GM12878 (cell line): Measurements from ENCODE around the gene LARGE1. TPM values are rescaled to one million over a fixed set of nuclear protein-coding genes. Genes with fewer than 3 reads are reported as not detected.
A peak's percentile ranks its signal among the peaks of the same experiment; 100 is the strongest.

Experiments used
- ATF2 ChIP-seq: IDR thresholded peaks from 2 replicates; pipeline ENCODE4 v1.6.1; 2012; ENCODE audit warnings: low read length, inconsistent platforms
- CEBPB ChIP-seq, 2 experiments: fragments of 150-350 bp in 1 of 2; IDR thresholded peaks; 2 replicates each; pipeline ENCODE4 v1.6.1; 2012 to 2014; ENCODE audit warnings: low read depth in 2 of 2, low read length in 2 of 2, borderline replicate concordance in 1 of 2, inconsistent platforms in 1 of 2
- CHD1 ChIP-seq: IDR thresholded peaks from 2 replicates; pipeline ENCODE4 v1.6.1; 2012; ENCODE audit warnings: low read depth, low read length, improper control_type of control experiment
- CHD4 ChIP-seq: fragments of 200-600 bp; sonication (generic); IDR thresholded peaks from 2 replicates; pipeline ENCODE4 v1.6.1; 2016; ENCODE audit warnings: mild to moderate bottlenecking
- CUX1 ChIP-seq: IDR thresholded peaks from 2 replicates; pipeline ENCODE4 v1.6.1; 2012; ENCODE audit warnings: improper control_type of control experiment, low read depth, low read length; ENCODE audit not compliant: insufficient replicate concordance
- GATAD2B ChIP-seq: fragments of 450-650 bp; conservative IDR thresholded peaks from 2 replicates; pipeline ENCODE4 v1.6.1; 2017; ENCODE audit warnings: low read depth, mild to moderate bottlenecking, moderate library complexity
- IKZF2 ChIP-seq, 2 experiments: fragments of 450-650 bp; IDR thresholded peaks; 2 replicates each; pipeline ENCODE4 v1.6.1; 2017; ENCODE audit warnings: mild to moderate bottlenecking in 2 of 2, moderate library complexity in 2 of 2
- KDM1A ChIP-seq: fragments of 200-600 bp; sonication (generic); IDR thresholded peaks from 2 replicates; pipeline ENCODE4 v1.6.1; 2016; ENCODE audit warnings: borderline replicate concordance
- MEF2A ChIP-seq: IDR thresholded peaks from 2 replicates; pipeline ENCODE4 v1.6.1; 2011; ENCODE audit warnings: low read depth, mild to moderate bottlenecking, low read length, moderate library complexity; ENCODE audit not compliant: insufficient read depth
- NRF1 ChIP-seq: conservative IDR thresholded peaks from 2 replicates; pipeline ENCODE4 v1.6.1; 2011; ENCODE audit warnings: mild to moderate bottlenecking, low read depth, low read length, improper control_type of control experiment
- POU2F2 ChIP-seq: IDR thresholded peaks from 3 replicates; pipeline ENCODE4 v1.6.1; 2011; ENCODE audit warnings: low read depth, mild to moderate bottlenecking, low read length, borderline replicate concordance
- RBBP5 ChIP-seq: fragments of 200-600 bp; sonication (generic); conservative IDR thresholded peaks from 2 replicates; pipeline ENCODE4 v1.6.1; 2016
- REST ChIP-seq: IDR thresholded peaks from 2 replicates; pipeline ENCODE4 v1.6.1; 2012; ENCODE audit warnings: mild to moderate bottlenecking, low read depth, low read length
- RFX5 ChIP-seq: IDR thresholded peaks from 2 replicates; pipeline ENCODE4 v1.6.1; 2011; ENCODE audit warnings: low read depth, low read length, improper control_type of control experiment
- SIN3A ChIP-seq: IDR thresholded peaks from 2 replicates; pipeline ENCODE4 v1.6.1; 2012; ENCODE audit warnings: low read depth, low read length, improper control_type of control experiment
- SREBF1 ChIP-seq: IDR thresholded peaks from 2 replicates; pipeline ENCODE4 v1.6.1; 2012; ENCODE audit warnings: mild to moderate bottlenecking, low read length
- SREBF2 ChIP-seq: IDR thresholded peaks from 2 replicates; pipeline ENCODE4 v1.6.1; 2012; ENCODE audit warnings: mild to moderate bottlenecking, low read length
- TBL1XR1 ChIP-seq: IDR thresholded peaks from 2 replicates; pipeline ENCODE4 v1.6.1; 2012; ENCODE audit warnings: low read depth, low read length, improper control_type of control experiment
- ZNF384 ChIP-seq: IDR thresholded peaks from 2 replicates; pipeline ENCODE4 v1.6.1; 2012; ENCODE audit warnings: low read depth, mild to moderate bottlenecking, low read length, improper control_type of control experiment, borderline replicate concordance
- polyA plus RNA-seq, 11 experiments: library from polyadenylated mRNA; depleted of rRNA in 4 of 11; unstranded in 6 of 11; stranded (reverse) in 5 of 11; fragments of >200 nt; fragmentation: Nextera tagmentation in 4 of 11; fragmentation: Illumina TruSeq in 1 of 11; extraction: Ambion mirVana in 4 of 11; extraction: Trizol in 1 of 11; gene quantifications; 1 replicate in 1 of 11; 2 replicates in 10 of 11; pipeline versions ENCODE4 v1.2.1 to v1.2.3, GENCODE V29; 2011 to 2016; ENCODE audit warnings: inconsistent platforms in 2 of 11, missing spikeins in 2 of 11, low read depth in 1 of 11
- total RNA-seq, 4 experiments: library from RNA; depleted of rRNA in 3 of 4; stranded (reverse); fragments of >200 nt in 3 of 4; fragmentation: Illumina TruSeq in 1 of 4; extraction: Trizol in 1 of 4; gene quantifications; 2 replicates each; pipeline versions ENCODE4 v1.2.1 to v1.2.3, GENCODE V29; 2013 to 2021

The LARGE1 gene
- total and polyA plus RNA-seq, 10 of the 15 experiments (the other 5 are each of a cell fraction or from before 2014, with no cell fraction given): 3.2 to 41.4 (median 17.3) TPM

GRCh38 chr22:33871935-33872334 lies 48.3 kb downstream of the LARGE1 start (continued):
- no peak for TF ChIP-seq CUX1
- TF ChIP-seq RFX5: no peak
- TF ChIP-seq CEBPB (IDR thresholded peaks at IDR 0.05; ENCODE audit: borderline replicate concordance in 1 of 2, low read depth in 2 of 2, low read length in 2 of 2): no peak
- no peak for TF ChIP-seq GATAD2B
- TF ChIP-seq IKZF2 (IDR thresholded peaks at IDR 0.05): no peak
- TF ChIP-seq ATF2: peak; percentile 56
- TF ChIP-seq CHD4: no peak
- no peak for TF ChIP-seq REST
- no peak for TF ChIP-seq KDM1A
- TF ChIP-seq RBBP5: no peak
- TF ChIP-seq NRF1: no peak
- no peak for TF ChIP-seq SREBF2
- TF ChIP-seq SIN3A: no peak
- TF ChIP-seq MEF2A: peak; percentile 78; the same call in 1 of the 2 replicates
- TF ChIP-seq ZNF384: 0 out of 2 replicates have a peak, but pooled peaks have one; percentile 31
- TF ChIP-seq POU2F2: no peak
- TF ChIP-seq SREBF1: no peak
- no peak for TF ChIP-seq CHD1
- 0 out of 2 replicates have a peak, but pooled peaks have one; percentile 23 for TF ChIP-seq TBL1XR1
